Right lobe of liver (tissue), 4 donors: ENCODE measurements around the gene TAS2R60.

Experiments used
- POLR2A ChIP-seq: fragments of 450-650 bp; IDR thresholded peaks from one replicate; pipeline ENCODE4 v1.6.1; 2017; ENCODE audit warnings: antibody characterized with exemption, mild to moderate bottlenecking
- TF ChIP-seq, protein P1 (sequence below), 4 donors: fragments of 200-600 bp in 3 of 4; fragments of 450-650 bp in 1 of 4; IDR thresholded peaks; one replicate each; pipeline versions ENCODE4 v1.5.1 to v1.8.0; 2016 to 2022; ENCODE audit warnings: antibody characterized with exemption in 4 of 4, mild to moderate bottlenecking in 2 of 4
- donor health status: DM: no; HTN: no; CAD: no.
- donor health status: DM: no; HTN: no; CAD: no.
- donor health status: DM: no; HTN: yes; CAD: no.

DNA sequence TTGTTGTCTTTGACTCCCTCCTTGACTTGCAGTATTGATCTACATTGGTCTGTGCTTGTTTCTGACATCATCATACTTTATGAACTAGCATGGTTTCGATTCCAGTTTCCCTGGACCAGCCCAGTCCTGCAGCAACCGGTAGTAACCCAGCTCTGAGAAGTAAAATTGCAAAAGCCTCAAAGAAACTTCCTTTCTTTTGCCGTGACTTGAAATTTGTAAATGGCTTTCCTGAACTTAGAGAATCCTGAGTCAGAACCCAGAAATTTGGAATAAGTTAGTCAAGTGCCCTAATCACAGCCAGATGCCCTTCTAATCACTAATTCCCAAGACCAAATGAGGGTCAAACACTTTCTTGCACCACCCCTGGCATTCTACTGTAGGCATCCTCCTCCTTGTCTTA lies 15.0 kb downstream of the TAS2R60 start:
- TF ChIP-seq, protein P1, sequence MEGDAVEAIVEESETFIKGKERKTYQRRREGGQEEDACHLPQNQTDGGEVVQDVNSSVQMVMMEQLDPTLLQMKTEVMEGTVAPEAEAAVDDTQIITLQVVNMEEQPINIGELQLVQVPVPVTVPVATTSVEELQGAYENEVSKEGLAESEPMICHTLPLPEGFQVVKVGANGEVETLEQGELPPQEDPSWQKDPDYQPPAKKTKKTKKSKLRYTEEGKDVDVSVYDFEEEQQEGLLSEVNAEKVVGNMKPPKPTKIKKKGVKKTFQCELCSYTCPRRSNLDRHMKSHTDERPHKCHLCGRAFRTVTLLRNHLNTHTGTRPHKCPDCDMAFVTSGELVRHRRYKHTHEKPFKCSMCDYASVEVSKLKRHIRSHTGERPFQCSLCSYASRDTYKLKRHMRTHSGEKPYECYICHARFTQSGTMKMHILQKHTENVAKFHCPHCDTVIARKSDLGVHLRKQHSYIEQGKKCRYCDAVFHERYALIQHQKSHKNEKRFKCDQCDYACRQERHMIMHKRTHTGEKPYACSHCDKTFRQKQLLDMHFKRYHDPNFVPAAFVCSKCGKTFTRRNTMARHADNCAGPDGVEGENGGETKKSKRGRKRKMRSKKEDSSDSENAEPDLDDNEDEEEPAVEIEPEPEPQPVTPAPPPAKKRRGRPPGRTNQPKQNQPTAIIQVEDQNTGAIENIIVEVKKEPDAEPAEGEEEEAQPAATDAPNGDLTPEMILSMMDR (IDR thresholded peaks at IDR 0.05), result no peak
- no peak for TF ChIP-seq POLR2A
